Mucosa of stomach (tissue), 1 donor: ENCODE results near the gene WDFY2.

Experiments
- H3K27me3 ChIP-seq: one replicate; pipeline ENCODE4 v1.7.0; 2013; ENCODE audit warnings: mild to moderate bottlenecking, low read length; ENCODE audit not compliant: control insufficient read depth, insufficient read depth
- H3K36me3 ChIP-seq: one replicate; pipeline ENCODE4 v1.7.0; 2013; ENCODE audit warnings: low read length; ENCODE audit not compliant: control insufficient read depth, insufficient read depth
- H3K4me1 ChIP-seq: one replicate; pipeline ENCODE4 v1.7.0; 2013; ENCODE audit warnings: mild to moderate bottlenecking, low read length; ENCODE audit not compliant: control insufficient read depth, insufficient read depth
- H3K4me3 ChIP-seq: one replicate; pipeline ENCODE4 v1.7.0; 2013; ENCODE audit warnings: low read length
- H3K9ac ChIP-seq: one replicate; pipeline ENCODE4 v1.7.0; 2013; ENCODE audit warnings: mild to moderate bottlenecking, low read length, moderate library complexity
- H3K9me3 ChIP-seq: one replicate; pipeline ENCODE4 v1.7.0; 2013; ENCODE audit warnings: mild to moderate bottlenecking, low read length, moderate library complexity; ENCODE audit not compliant: control insufficient read depth
- donor health status: Pancreatic carcinoma.

The WDFY2 gene

GRCh38 chr13:51729866-51730553, 145.7 kb downstream of the WDFY2 start:
- H3K36me3 ChIP-seq, result no peaks in the 10 kb centered on the region
- no peaks in the 10 kb centered on the region for H3K9me3 ChIP-seq
- H3K9ac ChIP-seq, result no peak overlapping the region
- H3K27me3 ChIP-seq, result no peaks in the 10 kb centered on the region
- H3K4me1 ChIP-seq, result peaks cover 16% of the 10 kb centered on the region
- no peak overlapping the region for H3K4me3 ChIP-seq

- H3K9ac ChIP-seq, result no peak overlapping the region
- H3K36me3 ChIP-seq, result no peaks in the 10 kb centered on the region
- H3K4me1 ChIP-seq, result peaks cover 16% of the 10 kb centered on the region
- no peaks in the 10 kb centered on the region for H3K9me3 ChIP-seq
- no peak overlapping the region for H3K4me3 ChIP-seq
- H3K27me3 ChIP-seq, result no peaks in the 10 kb centered on the region
These were observed 146.7 kb downstream of the WDFY2 start for GRCh38 chr13:51730927-51731326.

GRCh38 chr13:51731759-51732158, 147.5 kb downstream of the WDFY2 start:
- Histone ChIP-seq H3K27me3 (no peaks in the 10 kb centered on the region), H3K4me1 (peaks cover 16% of the 10 kb centered on the region), H3K9ac (no peak overlapping the region), H3K4me3 (no peak overlapping the region), H3K9me3 (no peaks in the 10 kb centered on the region), H3K36me3 (no peaks in the 10 kb centered on the region)

DNA sequence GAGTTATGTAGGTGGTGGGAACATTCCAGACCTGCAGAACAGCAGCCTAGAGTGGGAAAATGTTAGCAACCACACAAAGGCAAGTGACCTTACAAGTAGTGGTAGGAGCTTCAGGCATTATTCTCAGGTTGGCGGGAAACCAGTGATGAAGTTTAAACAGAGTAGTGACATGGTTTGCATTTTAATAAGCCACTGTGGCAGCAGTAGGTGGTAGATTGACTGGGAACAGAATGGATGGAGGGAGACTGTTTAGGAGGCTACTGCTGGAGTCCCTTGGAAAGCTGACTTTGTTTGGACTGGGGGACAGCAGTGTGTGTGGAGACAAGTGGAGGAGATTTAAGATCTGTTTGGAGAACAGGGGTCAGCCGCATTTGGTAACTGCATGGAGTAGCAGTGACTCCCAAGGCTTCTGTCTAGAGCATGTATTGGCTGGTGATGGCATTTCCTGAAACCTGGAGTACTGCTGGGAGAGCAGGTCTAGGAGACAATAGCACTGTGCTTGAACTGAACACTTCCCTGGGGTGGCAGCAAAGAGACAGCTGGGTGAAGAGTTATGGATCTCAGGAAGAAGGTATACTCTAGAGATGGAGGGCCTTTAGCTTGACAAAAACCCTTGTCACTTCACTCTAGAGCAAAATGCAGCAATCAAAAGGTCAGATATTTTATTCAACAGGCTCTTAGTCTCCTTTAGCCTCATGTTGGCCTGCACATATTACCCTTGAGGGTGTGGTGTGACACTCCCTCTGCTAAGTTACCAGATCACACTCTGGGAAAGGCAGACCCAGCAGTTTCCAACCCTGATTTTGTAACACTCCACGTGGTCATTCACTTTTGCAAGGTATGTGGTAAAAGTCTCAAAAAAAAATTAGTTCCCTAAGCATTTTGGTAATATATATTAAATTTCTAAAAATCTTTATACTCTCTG, 149.4 kb downstream of the WDFY2 start:
- Histone ChIP-seq H3K4me1 (peaks cover 16% of the 10 kb centered on the region), H3K9me3 (no peaks in the 10 kb centered on the region), H3K9ac (no peak overlapping the region), H3K4me3 (no peak overlapping the region), H3K36me3 (no peaks in the 10 kb centered on the region), H3K27me3 (no peaks in the 10 kb centered on the region)

GRCh38 chr13:51734786-51735185, 150.5 kb downstream of the WDFY2 start:
- Histone ChIP-seq H3K4me3 (no peak overlapping the region), H3K9me3 (no peaks in the 10 kb centered on the region), H3K9ac (no peak overlapping the region), H3K36me3 (no peaks in the 10 kb centered on the region), H3K4me1 (peaks cover 16% of the 10 kb centered on the region), H3K27me3 (no peaks in the 10 kb centered on the region)

- Histone ChIP-seq H3K27me3 (no peaks in the 10 kb centered on the region), H3K4me1 (peaks cover 7% of the 10 kb centered on the region), H3K36me3 (no peaks in the 10 kb centered on the region), H3K4me3 (no peak overlapping the region), H3K9me3 (no peaks in the 10 kb centered on the region), H3K9ac (no peak overlapping the region)
These were observed 153.3 kb downstream of the WDFY2 start for GRCh38 chr13:51737609-51738008.

DNA sequence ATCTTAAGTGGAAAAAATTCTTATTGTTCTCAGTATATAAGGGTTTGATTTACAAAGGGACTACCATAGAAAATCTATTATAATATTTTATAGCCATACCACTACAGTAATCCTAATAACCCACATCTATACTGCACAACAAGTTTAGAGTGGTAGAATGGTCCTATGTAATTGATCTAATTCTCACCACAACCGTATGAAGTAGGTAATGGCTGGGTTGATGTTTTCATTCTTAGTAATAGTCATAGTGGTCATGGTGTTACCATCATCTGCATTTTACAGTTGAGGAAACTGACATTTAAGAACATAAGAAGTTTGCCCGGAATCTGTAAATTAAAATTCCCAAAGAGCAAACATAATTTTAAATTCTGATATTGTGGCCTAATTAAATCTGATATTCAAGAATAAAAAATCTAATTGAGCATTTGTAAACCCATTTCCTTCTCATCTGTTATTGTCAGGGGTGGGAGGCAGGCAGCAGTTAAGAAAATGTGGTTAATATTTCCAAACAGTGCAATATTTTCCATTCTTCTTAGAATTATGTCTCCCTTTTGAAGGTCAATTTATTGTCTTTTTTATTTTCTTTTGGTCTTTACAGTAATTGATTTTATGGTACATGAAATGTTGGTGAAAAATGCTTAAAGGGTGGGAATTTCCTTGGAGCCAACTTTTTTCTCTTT, 154.1 kb downstream of the WDFY2 start:
- Histone ChIP-seq H3K36me3 (no peaks in the 10 kb centered on the region), H3K4me3 (no peak overlapping the region), H3K9ac (no peak overlapping the region), H3K9me3 (no peaks in the 10 kb centered on the region), H3K27me3 (no peaks in the 10 kb centered on the region), H3K4me1 (peaks cover 5% of the 10 kb centered on the region)

- H3K9ac ChIP-seq, result no peak overlapping the region
These were observed 154.9 kb downstream of the WDFY2 start for GRCh38 chr13:51739027-51739764.

GRCh38 chr13:51740698-51741097, 156.4 kb downstream of the WDFY2 start:
- Histone ChIP-seq H3K9me3 (no peaks in the 10 kb centered on the region), H3K27me3 (no peaks in the 10 kb centered on the region), H3K36me3 (no peaks in the 10 kb centered on the region), H3K9ac (no peak overlapping the region), H3K4me3 (no peak overlapping the region), H3K4me1 (no peaks in the 10 kb centered on the region)

More at GRCh38 chr13:51739027-51739764, 154.9 kb downstream of the WDFY2 start:
- H3K9me3 ChIP-seq, result no peaks in the 10 kb centered on the region
- no peak overlapping the region for H3K4me3 ChIP-seq
- no peaks in the 10 kb centered on the region for H3K36me3 ChIP-seq
- no peaks in the 10 kb centered on the region for H3K27me3 ChIP-seq
- H3K4me1 ChIP-seq, result no peaks in the 10 kb centered on the region

- H3K36me3 ChIP-seq, result no peaks in the 10 kb centered on the region
- H3K27me3 ChIP-seq, result no peaks in the 10 kb centered on the region
- H3K9ac ChIP-seq, result no peak overlapping the region
These were observed 157.8 kb downstream of the WDFY2 start for GRCh38 chr13:51742031-51742430.

DNA sequence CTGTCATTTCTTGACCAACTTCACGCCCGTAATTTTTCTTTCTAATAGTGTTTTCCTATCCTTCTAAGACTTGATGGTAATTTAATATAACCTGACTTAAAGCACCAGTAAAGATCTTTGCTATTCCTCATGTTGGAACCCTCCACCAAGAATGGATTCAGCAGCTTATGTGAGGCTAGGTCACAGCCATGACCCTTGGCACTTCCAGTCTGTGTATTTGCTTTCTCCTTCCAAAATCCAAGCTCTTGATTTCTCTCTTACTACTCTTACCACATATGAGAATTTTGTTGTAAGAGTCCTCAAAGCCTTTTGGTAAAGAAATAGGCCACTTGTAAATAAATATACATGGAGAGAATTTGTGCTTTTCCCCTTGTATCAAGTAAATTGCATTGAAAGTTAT, 158.3 kb downstream of the WDFY2 start:
- no peak overlapping the region for H3K4me3 ChIP-seq
- no peak overlapping the region for H3K9ac ChIP-seq
- H3K27me3 ChIP-seq, result no peaks in the 10 kb centered on the region
- H3K9me3 ChIP-seq, result no peaks in the 10 kb centered on the region
- no peaks in the 10 kb centered on the region for H3K4me1 ChIP-seq
- no peaks in the 10 kb centered on the region for H3K36me3 ChIP-seq

More at GRCh38 chr13:51742031-51742430, 157.8 kb downstream of the WDFY2 start:
- Histone ChIP-seq H3K4me1 (no peaks in the 10 kb centered on the region), H3K9me3 (no peaks in the 10 kb centered on the region), H3K4me3 (no peak overlapping the region)
